Measurements from ENCODE around the gene RRP15.
A peak's percentile ranks its signal among the peaks of the same experiment; 100 is the strongest.

Gene RRP15

GRCh38 chr1:218292515-218292914 is 7.4 kb downstream of the RRP15 start:
- DNase-seq (ENCODE audit: low spot score) = no peak
- TF ChIP-seq CTCF (IDR thresholded peaks at IDR 0.05; ENCODE audit: poor library complexity, severe bottlenecking) = no peak
- Histone ChIP-seq H3K4me3 (ENCODE audit: severe bottlenecking) (no peak overlapping the region), H3K36me3 (ENCODE audit: low read depth) (0 out of 2 replicates have a peak, but pooled peaks cover 5% of the 10 kb centered on the region), H3K27ac (ENCODE audit: poor library complexity, severe bottlenecking) (no peak overlapping the region), H3K4me1 (ENCODE audit: insufficient read depth, poor library complexity, severe bottlenecking) (peaks cover 16% of the 10 kb centered on the region), H3K27me3 (ENCODE audit: insufficient read depth, poor library complexity, severe bottlenecking) (no peaks in the 10 kb centered on the region), H3K9me3 (ENCODE audit: severe bottlenecking) (no peaks in the 10 kb centered on the region)
- ATAC-seq (ENCODE audit: low read depth) = no peak

GRCh38 chr1:218294546-218294945 is 9.5 kb downstream of the RRP15 start:
- DNase-seq (ENCODE audit: low spot score) (no peak), ATAC-seq (ENCODE audit: low read depth) (no peak)
- Histone ChIP-seq H3K27me3 (ENCODE audit: insufficient read depth, poor library complexity, severe bottlenecking) (no peaks in the 10 kb centered on the region), H3K36me3 (ENCODE audit: low read depth) (0 out of 2 replicates have a peak, but pooled peaks cover 5% of the 10 kb centered on the region), H3K4me3 (ENCODE audit: severe bottlenecking) (no peak overlapping the region), H3K4me1 (ENCODE audit: insufficient read depth, poor library complexity, severe bottlenecking) (peaks cover 25% of the 10 kb centered on the region), H3K27ac (ENCODE audit: poor library complexity, severe bottlenecking) (no peak overlapping the region), H3K9me3 (ENCODE audit: severe bottlenecking) (no peaks in the 10 kb centered on the region)
- no peak for TF ChIP-seq CTCF (IDR thresholded peaks at IDR 0.05; ENCODE audit: poor library complexity, severe bottlenecking)

- DNase-seq (ENCODE audit: low spot score) (no peak), ATAC-seq (ENCODE audit: low read depth) (no peak)
- Histone ChIP-seq H3K9me3 (ENCODE audit: severe bottlenecking) (no peaks in the 10 kb centered on the region), H3K4me1 (ENCODE audit: insufficient read depth, poor library complexity, severe bottlenecking) (peaks cover 25% of the 10 kb centered on the region), H3K36me3 (ENCODE audit: low read depth) (0 out of 2 replicates have a peak, but pooled peaks cover 5% of the 10 kb centered on the region), H3K4me3 (ENCODE audit: severe bottlenecking) (no peak overlapping the region), H3K27me3 (ENCODE audit: insufficient read depth, poor library complexity, severe bottlenecking) (no peaks in the 10 kb centered on the region), H3K27ac (ENCODE audit: poor library complexity, severe bottlenecking) (no peak overlapping the region)
- TF ChIP-seq CTCF (IDR thresholded peaks at IDR 0.05; ENCODE audit: poor library complexity, severe bottlenecking) = no peak
Measured at GRCh38 chr1:218296162-218296561, 11.1 kb downstream of the RRP15 start.

- DNase-seq (ENCODE audit: low spot score) = no peak
Measured at GRCh38 chr1:218297461-218297860, 12.4 kb downstream of the RRP15 start.

More at GRCh38 chr1:218297461-218297860, 12.4 kb downstream of the RRP15 start:
- H3K4me1 ChIP-seq (ENCODE audit: insufficient read depth, poor library complexity, severe bottlenecking) = peaks cover 25% of the 10 kb centered on the region
- peak overlapping the region; percentile 35 for H3K27ac ChIP-seq (ENCODE audit: poor library complexity, severe bottlenecking)
- 0 out of 2 replicates have a peak, but pooled peaks cover 5% of the 10 kb centered on the region for H3K36me3 ChIP-seq (ENCODE audit: low read depth)
- no peaks in the 10 kb centered on the region for H3K27me3 ChIP-seq (ENCODE audit: insufficient read depth, poor library complexity, severe bottlenecking)
- no peaks in the 10 kb centered on the region for H3K9me3 ChIP-seq (ENCODE audit: severe bottlenecking)
- ATAC-seq (ENCODE audit: low read depth) = no peak
- no peak overlapping the region for H3K4me3 ChIP-seq (ENCODE audit: severe bottlenecking)
- no peak for TF ChIP-seq CTCF (IDR thresholded peaks at IDR 0.05; ENCODE audit: poor library complexity, severe bottlenecking)
